Neutrophil (primary cell): ENCODE results near the gene RIMS1.
"Not testable (repeated sequence)": the region's sequence is repeated elsewhere in the genome, so short reads cannot be mapped to it uniquely, and the experiment has no call there.

Source experiments
- H3K27ac ChIP-seq: fragments of 200-600 bp; sonication (generic); 2 replicates; pipeline ENCODE4 v1.5.1; 2016; ENCODE audit warnings: mild to moderate bottlenecking, moderate library complexity
- H3K27me3 ChIP-seq: fragments of 200-600 bp; sonication (generic); 2 replicates; pipeline ENCODE4 v1.6.0; 2016; ENCODE audit warnings: mild to moderate bottlenecking
- H3K36me3 ChIP-seq: fragments of 200-600 bp; sonication (generic); 2 replicates; pipeline ENCODE4 v1.5.1; 2017
- H3K4me1 ChIP-seq, 2 experiments: fragments of 200-600 bp in 1 of 2; sonication (generic) in 1 of 2; 1 replicate in 1 of 2; 2 replicates in 1 of 2; pipeline versions ENCODE4 v1.5.1 to v1.6.1; 2013 to 2016; ENCODE audit warnings: low read depth in 1 of 2, low read length in 1 of 2, mild to moderate bottlenecking in 1 of 2, moderate library complexity in 1 of 2; ENCODE audit not compliant: control insufficient read depth in 1 of 2, insufficient read depth in 1 of 2
- H3K4me3 ChIP-seq, 2 experiments: fragments of 200-600 bp in 1 of 2; sonication (generic) in 1 of 2; 1 replicate in 1 of 2; 2 replicates in 1 of 2; pipeline ENCODE4 v1.5.1; 2013 to 2016; ENCODE audit warnings: low read depth in 1 of 2, low read length in 1 of 2, mild to moderate bottlenecking in 1 of 2, moderate library complexity in 1 of 2
- H3K9me3 ChIP-seq: fragments of 200-600 bp; sonication (generic); 2 replicates; pipeline ENCODE4 v1.5.1; 2016
- CTCF ChIP-seq: fragments of 200-600 bp; sonication (generic); IDR thresholded peaks from 2 replicates; pipeline ENCODE4 v1.5.1; 2016; ENCODE audit warnings: antibody characterized with exemption

The RIMS1 gene

GRCh38 chr6:72321788-72322187, 435.4 kb downstream of the RIMS1 start:
- H3K36me3 ChIP-seq: no peaks in the 10 kb centered on the region
- no peak overlapping the region for H3K4me3 ChIP-seq
- no peak overlapping the region for H3K27ac ChIP-seq
- no peak for TF ChIP-seq CTCF
- no peaks in the 10 kb centered on the region for H3K27me3 ChIP-seq
- no peaks in the 10 kb centered on the region for H3K4me1 ChIP-seq
- H3K9me3 ChIP-seq: no peaks in the 10 kb centered on the region

GRCh38 chr6:72322771-72323170, 436.4 kb downstream of the RIMS1 start:
- no peak overlapping the region for H3K4me3 ChIP-seq
- H3K4me1 ChIP-seq: no peaks in the 10 kb centered on the region
- TF ChIP-seq CTCF: no peak
- H3K9me3 ChIP-seq: no peaks in the 10 kb centered on the region
- H3K27ac ChIP-seq: no peak overlapping the region
- H3K36me3 ChIP-seq: no peaks in the 10 kb centered on the region
- H3K27me3 ChIP-seq: no peaks in the 10 kb centered on the region

GRCh38 chr6:72324591-72324990, 438.2 kb downstream of the RIMS1 start:
- H3K27me3 ChIP-seq: no peaks in the 10 kb centered on the region
- no peaks in the 10 kb centered on the region for H3K9me3 ChIP-seq
- H3K36me3 ChIP-seq: no peaks in the 10 kb centered on the region
- no peak for TF ChIP-seq CTCF
- no peaks in the 10 kb centered on the region for H3K4me1 ChIP-seq
- no peak overlapping the region for H3K4me3 ChIP-seq
- H3K27ac ChIP-seq: no peak overlapping the region

- Histone ChIP-seq H3K9me3 (no peaks in the 10 kb centered on the region), H3K27me3 (no peaks in the 10 kb centered on the region), H3K27ac (no peak overlapping the region), H3K36me3 (no peaks in the 10 kb centered on the region), H3K4me1 (no peaks in the 10 kb centered on the region), H3K4me3 (no peak overlapping the region)
- TF ChIP-seq CTCF: no peak
These were observed 442.4 kb downstream of the RIMS1 start for GRCh38 chr6:72328775-72329174.

- H3K4me1 ChIP-seq, H3K9me3 ChIP-seq, H3K4me3 ChIP-seq, H3K36me3 ChIP-seq, H3K27me3 ChIP-seq, H3K27ac ChIP-seq: not testable (repeated sequence)
These were observed 448.9 kb downstream of the RIMS1 start for GRCh38 chr6:72335203-72335602.

- Histone ChIP-seq H3K4me1 (no peaks in the 10 kb centered on the region), H3K4me3 (no peak overlapping the region), H3K9me3 (no peaks in the 10 kb centered on the region), H3K36me3 (no peaks in the 10 kb centered on the region), H3K27me3 (no peaks in the 10 kb centered on the region), H3K27ac (no peak overlapping the region)
- no peak for TF ChIP-seq CTCF
These were observed 462.6 kb downstream of the RIMS1 start for GRCh38 chr6:72348926-72349325.
